ENCODE data around the gene LIPT2.

DNA sequence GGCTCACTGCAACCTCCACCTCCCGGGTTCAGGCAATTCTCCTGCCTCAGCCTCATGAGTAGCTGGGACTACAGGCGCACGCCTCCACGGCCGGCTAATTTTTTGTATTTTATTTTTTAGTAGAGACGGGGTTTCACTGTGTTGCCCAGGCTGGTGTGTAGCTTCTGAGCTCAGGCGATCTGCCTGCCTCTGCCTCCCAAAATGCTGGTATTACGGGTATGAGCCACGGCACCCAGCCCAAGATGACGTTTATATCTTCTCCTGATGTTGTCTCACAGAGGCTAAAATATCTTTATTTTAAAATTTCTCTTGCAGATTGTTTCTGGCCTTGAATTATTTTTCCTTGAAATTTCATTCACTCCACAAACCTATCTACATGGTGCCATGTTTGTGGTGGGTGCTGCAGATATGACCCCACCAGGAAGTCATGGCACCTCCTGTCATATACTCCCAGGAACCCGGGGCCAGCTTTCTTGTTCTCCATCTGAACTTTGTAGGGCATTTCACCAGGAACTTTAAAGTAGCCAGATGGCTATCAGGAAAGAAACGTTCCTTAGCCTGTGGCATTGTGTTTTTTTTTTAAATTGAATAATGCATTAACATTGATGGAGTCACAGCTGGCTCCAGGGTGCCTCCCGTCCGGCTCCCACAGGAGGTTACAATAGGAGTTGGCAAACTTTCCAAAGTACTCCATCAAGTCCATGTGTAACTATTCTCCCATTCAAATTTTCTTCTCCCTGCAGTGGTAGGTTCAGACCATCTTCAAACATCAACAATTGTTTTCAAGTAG, 42.0 kb upstream of the LIPT2 start:
- TF ChIP-seq, protein P1, sequence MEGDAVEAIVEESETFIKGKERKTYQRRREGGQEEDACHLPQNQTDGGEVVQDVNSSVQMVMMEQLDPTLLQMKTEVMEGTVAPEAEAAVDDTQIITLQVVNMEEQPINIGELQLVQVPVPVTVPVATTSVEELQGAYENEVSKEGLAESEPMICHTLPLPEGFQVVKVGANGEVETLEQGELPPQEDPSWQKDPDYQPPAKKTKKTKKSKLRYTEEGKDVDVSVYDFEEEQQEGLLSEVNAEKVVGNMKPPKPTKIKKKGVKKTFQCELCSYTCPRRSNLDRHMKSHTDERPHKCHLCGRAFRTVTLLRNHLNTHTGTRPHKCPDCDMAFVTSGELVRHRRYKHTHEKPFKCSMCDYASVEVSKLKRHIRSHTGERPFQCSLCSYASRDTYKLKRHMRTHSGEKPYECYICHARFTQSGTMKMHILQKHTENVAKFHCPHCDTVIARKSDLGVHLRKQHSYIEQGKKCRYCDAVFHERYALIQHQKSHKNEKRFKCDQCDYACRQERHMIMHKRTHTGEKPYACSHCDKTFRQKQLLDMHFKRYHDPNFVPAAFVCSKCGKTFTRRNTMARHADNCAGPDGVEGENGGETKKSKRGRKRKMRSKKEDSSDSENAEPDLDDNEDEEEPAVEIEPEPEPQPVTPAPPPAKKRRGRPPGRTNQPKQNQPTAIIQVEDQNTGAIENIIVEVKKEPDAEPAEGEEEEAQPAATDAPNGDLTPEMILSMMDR (IDR thresholded peaks at IDR 0.05): no peak
- no peak for TF ChIP-seq FOXM1 (IDR thresholded peaks at IDR 0.05; ENCODE audit: low read depth)
- TF ChIP-seq, protein P2, sequence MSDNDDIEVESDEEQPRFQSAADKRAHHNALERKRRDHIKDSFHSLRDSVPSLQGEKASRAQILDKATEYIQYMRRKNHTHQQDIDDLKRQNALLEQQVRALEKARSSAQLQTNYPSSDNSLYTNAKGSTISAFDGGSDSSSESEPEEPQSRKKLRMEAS (IDR thresholded peaks at IDR 0.05; ENCODE audit: low read depth): no peak
- TF ChIP-seq TCF12 (IDR thresholded peaks at IDR 0.05): no peak
- no peak for TF ChIP-seq SIN3A (IDR thresholded peaks at IDR 0.05; ENCODE audit: borderline replicate concordance, low read depth, low read length)
- no peak for TF ChIP-seq YY1 (IDR thresholded peaks at IDR 0.05; ENCODE audit: low read depth)
- no peak for TF ChIP-seq TAF1 (IDR thresholded peaks at IDR 0.05; ENCODE audit: borderline replicate concordance, low read depth, low read length)
- TF ChIP-seq EP300 (IDR thresholded peaks at IDR 0.05; ENCODE audit: borderline replicate concordance in 1 of 2, low read depth in 1 of 2, low read length in 1 of 2): no peak
- no peak for TF ChIP-seq CHD2 (IDR thresholded peaks at IDR 0.05; ENCODE audit: low read length, partially characterized antibody)
- TF ChIP-seq SMC3 (IDR thresholded peaks at IDR 0.05; ENCODE audit: low read depth, low read length): no peak
- no peak for TF ChIP-seq POLR2AphosphoS5 (IDR thresholded peaks at IDR 0.05; ENCODE audit: low read depth, low read length)
- TF ChIP-seq, protein P3, sequence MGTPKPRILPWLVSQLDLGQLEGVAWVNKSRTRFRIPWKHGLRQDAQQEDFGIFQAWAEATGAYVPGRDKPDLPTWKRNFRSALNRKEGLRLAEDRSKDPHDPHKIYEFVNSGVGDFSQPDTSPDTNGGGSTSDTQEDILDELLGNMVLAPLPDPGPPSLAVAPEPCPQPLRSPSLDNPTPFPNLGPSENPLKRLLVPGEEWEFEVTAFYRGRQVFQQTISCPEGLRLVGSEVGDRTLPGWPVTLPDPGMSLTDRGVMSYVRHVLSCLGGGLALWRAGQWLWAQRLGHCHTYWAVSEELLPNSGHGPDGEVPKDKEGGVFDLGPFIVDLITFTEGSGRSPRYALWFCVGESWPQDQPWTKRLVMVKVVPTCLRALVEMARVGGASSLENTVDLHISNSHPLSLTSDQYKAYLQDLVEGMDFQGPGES (IDR thresholded peaks at IDR 0.05; ENCODE audit: low read depth, low read length): no peak
